ENCODE results near the gene TM2D3.
A peak's percentile ranks its signal among the peaks of the same experiment; 100 is the strongest.

Gene TM2D3

GRCh38 chr15:101689901-101690300 lies 37.7 kb upstream of the TM2D3 start:
- no peak for DNase-seq (ENCODE audit: extremely low spot score)
- ChIA-PET CTCF (no interaction called here), POLR2A (no interaction called here)
- TF ChIP-seq PKNOX1 (IDR thresholded peaks at IDR 0.05) (peak; percentile 69), TARDBP (IDR thresholded peaks at IDR 0.05) (no peak)

DNA sequence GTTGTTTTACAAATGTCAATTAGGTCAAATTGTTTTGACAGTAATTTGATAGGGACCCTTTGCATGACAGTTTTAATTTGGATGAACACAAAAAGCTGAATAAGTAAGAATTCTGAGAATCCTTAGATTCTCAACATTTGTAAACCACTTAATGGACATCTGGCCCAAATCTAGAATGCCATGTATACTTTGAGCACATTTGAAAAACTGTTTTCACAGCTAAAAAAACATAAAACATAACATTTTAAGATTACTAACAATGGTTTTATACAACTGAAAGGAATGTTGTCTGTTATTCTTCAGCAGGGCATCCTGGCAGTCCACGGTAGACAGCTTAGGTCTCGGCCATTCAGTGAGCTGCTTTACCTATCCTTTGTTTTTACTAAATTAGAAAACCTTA lies 34.5 kb upstream of the TM2D3 start:
- ChIA-PET CTCF (interaction anchor here (0.9 kb wide), 1 partner anchor 184 kb away, joined by 3 read pairs; no protein-coding TSS in a partner anchor), POLR2A (no interaction called here)
- no peak for DNase-seq (ENCODE audit: extremely low spot score)
- no peak for TF ChIP-seq LEF1 (IDR thresholded peaks at IDR 0.05; ENCODE audit: borderline replicate concordance)
- TF ChIP-seq L3MBTL2 (conservative IDR thresholded peaks at IDR 0.05): no peak
- TF ChIP-seq SP1 (IDR thresholded peaks at IDR 0.05): no peak
- TF ChIP-seq BHLHE40 (IDR thresholded peaks at IDR 0.05; ENCODE audit: borderline replicate concordance): no peak
- no peak for TF ChIP-seq PKNOX1 (IDR thresholded peaks at IDR 0.05)
- TF ChIP-seq FOXM1 (IDR thresholded peaks at IDR 0.05; ENCODE audit: borderline replicate concordance): no peak
- no peak for TF ChIP-seq SUZ12 (IDR thresholded peaks at IDR 0.05)
- no peak for TF ChIP-seq FOXK2 (IDR thresholded peaks at IDR 0.05)
- TF ChIP-seq FOXA1 (IDR thresholded peaks at IDR 0.05): no peak
- TF ChIP-seq NFRKB (IDR thresholded peaks at IDR 0.05): no peak
- TF ChIP-seq HDGF (IDR thresholded peaks at IDR 0.05; ENCODE audit: borderline replicate concordance): no peak
- TF ChIP-seq ARNT (IDR thresholded peaks at IDR 0.05): no peak
- no peak for TF ChIP-seq CTBP1 (IDR thresholded peaks at IDR 0.05; ENCODE audit: borderline replicate concordance)
- TF ChIP-seq ELF4 (IDR thresholded peaks at IDR 0.05): no peak
- TF ChIP-seq TARDBP (IDR thresholded peaks at IDR 0.05): no peak
- no peak for TF ChIP-seq ZNF384 (IDR thresholded peaks at IDR 0.05)

GRCh38 chr15:101684877-101685276 lies 32.7 kb upstream of the TM2D3 start:
- TF ChIP-seq FOXM1 (IDR thresholded peaks at IDR 0.05; ENCODE audit: borderline replicate concordance) (no peak), FOXA1 (IDR thresholded peaks at IDR 0.05) (no peak), BHLHE40 (IDR thresholded peaks at IDR 0.05; ENCODE audit: borderline replicate concordance) (no peak), L3MBTL2 (conservative IDR thresholded peaks at IDR 0.05) (no peak), TARDBP (IDR thresholded peaks at IDR 0.05) (no peak), NFRKB (IDR thresholded peaks at IDR 0.05) (no peak)
- CTCF ChIA-PET: no interaction called here
- DNase-seq (ENCODE audit: extremely low spot score): no peak
- POLR2A ChIA-PET: no interaction called here

GRCh38 chr15:101684384-101684783 lies 32.2 kb upstream of the TM2D3 start:
- TF ChIP-seq FOXK2 (IDR thresholded peaks at IDR 0.05) (no peak), CTBP1 (IDR thresholded peaks at IDR 0.05; ENCODE audit: borderline replicate concordance) (no peak), TARDBP (IDR thresholded peaks at IDR 0.05) (no peak), FOXA1 (IDR thresholded peaks at IDR 0.05) (no peak), SP1 (IDR thresholded peaks at IDR 0.05) (no peak), ARNT (IDR thresholded peaks at IDR 0.05) (no peak), ELF4 (IDR thresholded peaks at IDR 0.05) (no peak), FOXM1 (IDR thresholded peaks at IDR 0.05; ENCODE audit: borderline replicate concordance) (no peak), SUZ12 (IDR thresholded peaks at IDR 0.05) (no peak), PKNOX1 (IDR thresholded peaks at IDR 0.05) (no peak), ZNF384 (IDR thresholded peaks at IDR 0.05) (no peak), NFRKB (IDR thresholded peaks at IDR 0.05) (no peak), BHLHE40 (IDR thresholded peaks at IDR 0.05; ENCODE audit: borderline replicate concordance) (no peak), HDGF (IDR thresholded peaks at IDR 0.05; ENCODE audit: borderline replicate concordance) (no peak), L3MBTL2 (conservative IDR thresholded peaks at IDR 0.05) (no peak), LEF1 (IDR thresholded peaks at IDR 0.05; ENCODE audit: borderline replicate concordance) (no peak)
- ChIA-PET POLR2A (no interaction called here), CTCF (no interaction called here)
- DNase-seq (ENCODE audit: extremely low spot score): no peak

GRCh38 chr15:101679806-101680205 lies 27.6 kb upstream of the TM2D3 start:
- ChIA-PET POLR2A (no interaction called here), CTCF (interaction anchor here (0.6 kb wide), 1 partner anchor 178 kb away, joined by 3 read pairs; no protein-coding TSS in a partner anchor)
- TF ChIP-seq LEF1 (IDR thresholded peaks at IDR 0.05; ENCODE audit: borderline replicate concordance) (no peak), BHLHE40 (IDR thresholded peaks at IDR 0.05; ENCODE audit: borderline replicate concordance) (no peak)
- no peak for DNase-seq (ENCODE audit: extremely low spot score)

DNA sequence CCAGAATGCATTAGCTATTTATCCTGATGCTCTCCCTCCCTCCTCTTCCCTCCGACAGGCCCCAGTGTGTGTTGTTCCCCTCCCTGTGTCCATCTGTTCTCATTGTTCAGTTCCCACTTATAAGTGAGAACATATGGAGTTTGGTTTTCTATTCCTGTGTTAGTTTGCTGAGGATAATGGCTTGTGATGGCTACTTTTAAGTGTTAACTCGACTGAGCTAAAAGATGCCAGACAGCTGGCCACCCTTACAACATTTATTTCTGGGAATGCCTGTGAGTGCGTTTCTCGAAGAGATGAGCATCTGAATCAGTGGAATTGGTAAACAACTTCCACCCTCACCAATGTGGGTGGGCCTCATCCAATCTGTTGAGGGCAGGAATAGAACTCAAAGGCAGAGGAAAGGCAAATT lies 24.7 kb upstream of the TM2D3 start:
- ChIA-PET CTCF (no interaction called here), POLR2A (interaction anchor here (1.0 kb wide), 1 partner anchor 25 kb away, joined by 3 read pairs; the partner anchor contains the start of gene TM2D3)
- no peak for TF ChIP-seq FOXK2 (IDR thresholded peaks at IDR 0.05)
- TF ChIP-seq NFRKB (IDR thresholded peaks at IDR 0.05): no peak
- no peak for TF ChIP-seq SP1 (IDR thresholded peaks at IDR 0.05)
- no peak for TF ChIP-seq CTBP1 (IDR thresholded peaks at IDR 0.05; ENCODE audit: borderline replicate concordance)
- no peak for TF ChIP-seq BHLHE40 (IDR thresholded peaks at IDR 0.05; ENCODE audit: borderline replicate concordance)
- no peak for DNase-seq (ENCODE audit: extremely low spot score)

Data from HEK293T (cell line).